NCI-H2227 (cell line): ENCODE data around the gene ARRDC2.
"Not testable (repeated sequence)": the region's sequence is repeated elsewhere in the genome, so short reads cannot be mapped to it uniquely, and the experiment has no call there.

Experiments
- DNase-seq: peaks from one replicate; lab custom pipeline; 2025; ENCODE audit not compliant: unreplicated experiment; lab: John Stamatoyannopoulos, UW

The ARRDC2 gene

GRCh38 chr19:17989425-17990094, 18.4 kb upstream of the ARRDC2 start:
- DNase-seq, result no peak

- no peak for DNase-seq
Measured at GRCh38 chr19:17993076-17993813, 14.7 kb upstream of the ARRDC2 start.

- peak; percentile 77 for DNase-seq
Measured at GRCh38 chr19:17996826-17997316, 11.1 kb upstream of the ARRDC2 start.

- no peak for DNase-seq
Measured at GRCh38 chr19:17997969-17998826, 9.8 kb upstream of the ARRDC2 start.

GRCh38 chr19:17998827-17999150, 9.2 kb upstream of the ARRDC2 start:
- no peak for DNase-seq

- DNase-seq, result no peak
Measured at GRCh38 chr19:17999684-18000479, 8.1 kb upstream of the ARRDC2 start.

- no peak for DNase-seq
Measured at GRCh38 chr19:18000480-18000914, 7.5 kb upstream of the ARRDC2 start.

- peak; percentile 79 for DNase-seq
Measured at GRCh38 chr19:18000915-18001776, 6.8 kb upstream of the ARRDC2 start.

GRCh38 chr19:18001777-18002345, 6.1 kb upstream of the ARRDC2 start:
- no peak for DNase-seq

GRCh38 chr19:18002347-18002850, 5.6 kb upstream of the ARRDC2 start:
- no peak for DNase-seq

- not testable (repeated sequence) for DNase-seq
Measured at GRCh38 chr19:18005750-18006149, 2.2 kb upstream of the ARRDC2 start.

- peak; percentile 81 for DNase-seq
Measured at GRCh38 chr19:18007044-18007916, 690 bp upstream of the ARRDC2 start.

- no peak for DNase-seq
Measured at GRCh38 chr19:18008814-18009213, 844 bp downstream of the ARRDC2 start.

GRCh38 chr19:18009412-18010066, 1.6 kb downstream of the ARRDC2 start:
- no peak for DNase-seq

- no peak for DNase-seq
Measured at GRCh38 chr19:18010149-18010548, 2.2 kb downstream of the ARRDC2 start.

GRCh38 chr19:18013210-18014111, 5.5 kb downstream of the ARRDC2 start:
- DNase-seq, result no peak

GRCh38 chr19:18014197-18014596, 6.2 kb downstream of the ARRDC2 start:
- DNase-seq, result no peak
